Small intestine (tissue), 7 donors: ENCODE results near the gene ABR. TPM values are rescaled to one million over a fixed set of nuclear protein-coding genes. Genes with fewer than 3 reads are reported as not detected.

Experiments used
- DNase-seq, 2 donors: peaks; one replicate each; pipeline versions ENCODE4 v3.0.0 to v3.0.0-alpha.2; 2013
- FAIRE-seq: peaks from 2 replicates; lab custom pipeline; 2012; peaks lifted over from hg19 to GRCh38; lab: Jason Lieb, UNC
- H3K27ac ChIP-seq, 3 donors: one replicate each; pipeline ENCODE4 v1.5.1; 2013; ENCODE audit warnings: low read length in 2 of 3, mild to moderate bottlenecking in 2 of 3, control low read depth in 1 of 3, inconsistent platforms in 1 of 3, low read depth in 1 of 3, moderate library complexity in 1 of 3
- H3K27me3 ChIP-seq, 3 donors: one replicate each; pipeline ENCODE4 v1.6.1; 2013; ENCODE audit warnings: low read length in 3 of 3, inconsistent platforms in 1 of 3; ENCODE audit not compliant: control insufficient read depth in 3 of 3, insufficient read depth in 3 of 3
- H3K36me3 ChIP-seq, 3 donors: one replicate each; pipeline ENCODE4 v1.6.1; 2013; ENCODE audit warnings: low read length in 3 of 3, inconsistent platforms in 1 of 3, low read depth in 1 of 3, mild to moderate bottlenecking in 1 of 3, moderate library complexity in 1 of 3; ENCODE audit not compliant: control insufficient read depth in 3 of 3, insufficient read depth in 2 of 3
- H3K4me1 ChIP-seq, 3 donors: one replicate each; pipeline ENCODE4 v1.6.1; 2013; ENCODE audit warnings: low read length in 2 of 3, inconsistent platforms in 1 of 3, low read depth in 1 of 3, mild to moderate bottlenecking in 1 of 3, moderate library complexity in 1 of 3; ENCODE audit not compliant: control insufficient read depth in 3 of 3, insufficient read depth in 2 of 3
- H3K4me3 ChIP-seq, 3 donors: one replicate each; pipeline ENCODE4 v1.5.1; 2013; ENCODE audit warnings: low read length in 3 of 3, control low read depth in 1 of 3, inconsistent platforms in 1 of 3, low read depth in 1 of 3, mild to moderate bottlenecking in 1 of 3, moderate library complexity in 1 of 3
- H3K9me3 ChIP-seq, 2 donors: one replicate each; pipeline ENCODE4 v1.6.1; 2013; ENCODE audit warnings: low read depth in 1 of 2, low read length in 1 of 2; ENCODE audit not compliant: control insufficient read depth in 2 of 2, insufficient read depth in 1 of 2
- WGBS, 3 donors: extraction: QIAGEN DNeasy Blood & Tissue Kit; methylation state at CpG; one replicate each; pipeline ENCODE4 v1.1.7; 2013; 5-methylcytosine and 5-hydroxymethylcytosine counted together
- polyA plus RNA-seq, 4 donors: library from polyadenylated mRNA; stranded (reverse) in 3 of 4; unstranded in 1 of 4; fragments of 200-250 nt in 3 of 4; fragments of 120-200 nt in 1 of 4; gene quantifications; one replicate each; pipeline versions ENCODE4 v1.2.1 to v1.2.3, GENCODE V29; 2013
- donor health status: healthy with polysubstance abuse.
- donor health status: control.
- donor health status: control.
- donor health status: Bipolar disorder and iron deficiency.
- donor health status: healthy.

The ABR gene
- polyA plus RNA-seq, 4 donors: 69.8 to 131 (median 83.5) TPM

GRCh38 chr17:1186214-1186820 lies 6.5 kb upstream of the ABR start:
- WGBS, 3 donors: 68 to 82% (median 75%) methylated on average over 13 of the region's 13 CpGs
- DNase-seq (no peak), FAIRE-seq (no peak)
- no peak overlapping the region for H3K4me3 ChIP-seq
- H3K36me3 ChIP-seq: no peaks in the 10 kb centered on the region
- peaks cover 0 to 3% (median 3%) of the 10 kb centered on the region in 3 donors for H3K4me1 ChIP-seq
- H3K27me3 ChIP-seq: peaks cover 0 to 16% (median 0%) of the 10 kb centered on the region in 3 donors
- H3K9me3 ChIP-seq: no peaks in the 10 kb centered on the region
- no peak overlapping the region for H3K27ac ChIP-seq

GRCh38 chr17:1183171-1183873 lies 3.5 kb upstream of the ABR start:
- H3K36me3 ChIP-seq: no peaks in the 10 kb centered on the region
- H3K4me3 ChIP-seq: no peak overlapping the region
- FAIRE-seq: no peak
- H3K27me3 ChIP-seq: peaks cover 0 to 39% (median 0%) of the 10 kb centered on the region in 3 donors
- H3K27ac ChIP-seq: no peak overlapping the region
- WGBS, 3 donors: 56 to 83% (median 77%) methylated on average over 14 of the region's 14 CpGs
- DNase-seq: no peak
- H3K4me1 ChIP-seq: peaks cover 0 to 16% (median 3%) of the 10 kb centered on the region in 3 donors
- H3K9me3 ChIP-seq: no peaks in the 10 kb centered on the region

- Histone ChIP-seq H3K36me3 (no peaks in the 10 kb centered on the region), H3K9me3 (no peaks in the 10 kb centered on the region), H3K4me1 (peaks cover 0 to 16% (median 3%) of the 10 kb centered on the region in 3 donors), H3K27me3 (peaks cover 0 to 45% (median 0%) of the 10 kb centered on the region in 3 donors), H3K27ac (no peak overlapping the region), H3K4me3 (no peak overlapping the region)
- WGBS, 3 donors: 51 to 63% (median 58%) methylated on average over 11 of the region's 11 CpGs
- DNase-seq: no peak
- no peak for FAIRE-seq
Observed at GRCh38 chr17:1182811-1183170, 3.0 kb upstream of the ABR start.

- DNase-seq (no peak), FAIRE-seq (no peak)
- Histone ChIP-seq H3K9me3 (no peaks in the 10 kb centered on the region), H3K27ac (no peak overlapping the region), H3K36me3 (peaks cover 0 to 2% (median 0%) of the 10 kb centered on the region in 3 donors), H3K27me3 (peaks cover 0 to 55% (median 0%) of the 10 kb centered on the region in 3 donors), H3K4me1 (peaks cover 0 to 13% (median 3%) of the 10 kb centered on the region in 3 donors), H3K4me3 (no peak overlapping the region)
- 71 to 74% (median 71%) methylated on average over 14 of the region's 14 CpGs for WGBS, 3 donors
Observed at GRCh38 chr17:1181753-1182137, 2.0 kb upstream of the ABR start.

- peaks cover 0 to 2% (median 0%) of the 10 kb centered on the region in 3 donors for H3K36me3 ChIP-seq
- 55 to 65% (median 57%) methylated on average over 21 to 23 of the region's 23 CpGs for WGBS, 3 donors
- DNase-seq (no peak), FAIRE-seq (no peak)
- H3K27ac ChIP-seq: no peak overlapping the region
- peaks cover 0 to 56% (median 0%) of the 10 kb centered on the region in 3 donors for H3K27me3 ChIP-seq
- H3K4me3 ChIP-seq: no peak overlapping the region
- H3K4me1 ChIP-seq: peaks cover 0 to 13% (median 3%) of the 10 kb centered on the region in 3 donors
- H3K9me3 ChIP-seq: no peaks in the 10 kb centered on the region
Observed at GRCh38 chr17:1180958-1181752, 1.4 kb upstream of the ABR start.

- Histone ChIP-seq H3K4me1 (peaks cover 0 to 13% (median 3%) of the 10 kb centered on the region in 3 donors), H3K36me3 (peaks cover 0 to 4% (median 0%) of the 10 kb centered on the region in 3 donors), H3K27ac (no peak overlapping the region), H3K9me3 (no peaks in the 10 kb centered on the region), H3K4me3 (peak overlapping the region; percentile 46 to 90 (median 79)), H3K27me3 (peaks cover 0 to 56% (median 0%) of the 10 kb centered on the region in 3 donors)
- FAIRE-seq: no peak
- WGBS, 3 donors: 0 to 1% (median 1%) methylated on average over 42 to 69 of the region's 69 CpGs
- DNase-seq: peak in 1 of 2 donors; percentile 43
Observed at GRCh38 chr17:1179112-1179817, 516 bp downstream of the ABR start.

GRCh38 chr17:1177016-1177700 lies 2.6 kb downstream of the ABR start:
- Histone ChIP-seq H3K4me3 (no peak overlapping the region), H3K36me3 (peaks cover 0 to 4% (median 0%) of the 10 kb centered on the region in 3 donors), H3K27ac (no peak overlapping the region), H3K9me3 (no peaks in the 10 kb centered on the region), H3K4me1 (peaks cover 0 to 13% (median 0%) of the 10 kb centered on the region in 3 donors), H3K27me3 (peaks cover 0 to 50% (median 0%) of the 10 kb centered on the region in 3 donors)
- DNase-seq: no peak
- no peak for FAIRE-seq
- WGBS, 3 donors: 62 to 85% (median 73%) methylated on average over 9 of the region's 9 CpGs
